Astrocyte of the cerebellum (primary cell): ENCODE data around the gene LORICRIN.

Source experiments
- DNase-seq: peaks from one replicate; pipeline ENCODE4 v3.0.0-alpha.2; 2011; ENCODE audit warnings: low read depth
- H3K4me3 ChIP-seq: 2 replicates; pipeline ENCODE4 v1.5.1; 2011; ENCODE audit warnings: mild to moderate bottlenecking, low read depth, low read length, moderate library complexity
- CTCF ChIP-seq: IDR thresholded peaks from 2 replicates; pipeline ENCODE4 v1.5.1; 2012; ENCODE audit warnings: low read length, low read depth, moderate library complexity, mild to moderate bottlenecking; ENCODE audit errors: missing control alignments
- in situ Hi-C: cut with HindIII; loops from 2 replicates; pipeline ENCODE4 v1.10.0; 2017; ENCODE audit warnings: low sequenced_read_pairs

The LORICRIN gene

GRCh38 chr1:153292740-153293479 is 33.4 kb downstream of the LORICRIN start:
- DNase-seq = no peak
- in situ Hi-C loops = no loop called here
- H3K4me3 ChIP-seq = no peak overlapping the region
- TF ChIP-seq CTCF = no peak

GRCh38 chr1:153293480-153293775 is 33.9 kb downstream of the LORICRIN start:
- TF ChIP-seq CTCF = no peak
- H3K4me3 ChIP-seq = no peak overlapping the region
- DNase-seq = no peak
- in situ Hi-C loops = no loop called here

GRCh38 chr1:153293851-153294250 is 34.4 kb downstream of the LORICRIN start:
- no peak for DNase-seq
- in situ Hi-C loops = no loop called here
- no peak overlapping the region for H3K4me3 ChIP-seq
- TF ChIP-seq CTCF = no peak

- in situ Hi-C loops = no loop called here
- no peak overlapping the region for H3K4me3 ChIP-seq
- DNase-seq = no peak
- no peak for TF ChIP-seq CTCF
These were observed 42.8 kb downstream of the LORICRIN start for GRCh38 chr1:153302308-153302707.

GRCh38 chr1:153305682-153306081 is 46.2 kb downstream of the LORICRIN start:
- no peak for DNase-seq
- no peak overlapping the region for H3K4me3 ChIP-seq
- no peak for TF ChIP-seq CTCF
- in situ Hi-C loops = no loop called here

- no peak for TF ChIP-seq CTCF
- no peak overlapping the region for H3K4me3 ChIP-seq
- in situ Hi-C loops = no loop called here
- DNase-seq = no peak
These were observed 47.1 kb downstream of the LORICRIN start for GRCh38 chr1:153306303-153307220.
